Measurements from ENCODE around the gene PCDH9.

- TF ChIP-seq POLR2AphosphoS5 (IDR thresholded peaks at IDR 0.05; ENCODE audit: borderline replicate concordance, low read depth, low read length) (no peak), EZH2 (IDR thresholded peaks at IDR 0.05) (no peak), FOXP2 (optimal IDR thresholded peaks at IDR 0.05; ENCODE audit: control extremely low read depth, extremely low read length, insufficient read depth) (no peak)
Measured at GRCh38 chr13:67123165-67123564, 107.0 kb downstream of the PCDH9 start.
